ENCODE measurements around the gene CYBA.

Gene CYBA

GRCh38 chr16:88647178-88648070, 3.4 kb downstream of the CYBA start:
- DNase-seq (ENCODE audit: low read depth in 2 of 2) = no peak

GRCh38 chr16:88646345-88647034, 4.4 kb downstream of the CYBA start:
- no peak for DNase-seq (ENCODE audit: low read depth in 2 of 2)

- no peak for DNase-seq (ENCODE audit: low read depth in 2 of 2)
Measured at GRCh38 chr16:88645941-88646340, 4.9 kb downstream of the CYBA start.

- DNase-seq (ENCODE audit: low read depth in 2 of 2) = no peak
Measured at GRCh38 chr16:88645455-88645854, 5.4 kb downstream of the CYBA start.

GRCh38 chr16:88643644-88643932, 7.3 kb downstream of the CYBA start:
- DNase-seq (ENCODE audit: low read depth in 2 of 2) = no peak

- no peak for DNase-seq (ENCODE audit: low read depth in 2 of 2)
Measured at GRCh38 chr16:88642881-88643643, 7.8 kb downstream of the CYBA start.

GRCh38 chr16:88640498-88641247, 10.2 kb downstream of the CYBA start:
- no peak for DNase-seq (ENCODE audit: low read depth in 2 of 2)

- DNase-seq (ENCODE audit: low read depth in 2 of 2) = no peak
Measured at GRCh38 chr16:88640039-88640495, 10.8 kb downstream of the CYBA start.

- DNase-seq (ENCODE audit: low read depth in 2 of 2) = no peak
Measured at GRCh38 chr16:88639231-88640038, 11.4 kb downstream of the CYBA start.

GRCh38 chr16:88638323-88639230, 12.3 kb downstream of the CYBA start, which contains the start of gene IL17C:
IL17C (plus strand) TSS chr16:88638572; CDS start chr16:88638642, 70 bp downstream.
- DNase-seq (ENCODE audit: low read depth in 2 of 2) = no peak

GRCh38 chr16:88636488-88637265, 14.2 kb downstream of the CYBA start:
- no peak for DNase-seq (ENCODE audit: low read depth in 2 of 2)

- no peak for DNase-seq (ENCODE audit: low read depth in 2 of 2)
Measured at GRCh38 chr16:88635671-88636319, 15.1 kb downstream of the CYBA start.

GRCh38 chr16:88634994-88635670, 15.7 kb downstream of the CYBA start:
- DNase-seq (ENCODE audit: low read depth in 2 of 2) = no peak

GRCh38 chr16:88634141-88634993, 16.5 kb downstream of the CYBA start:
- DNase-seq (ENCODE audit: low read depth in 2 of 2) = no peak

- no peak for DNase-seq (ENCODE audit: low read depth in 2 of 2)
Measured at GRCh38 chr16:88633684-88634140, 17.1 kb downstream of the CYBA start.

GRCh38 chr16:88632587-88632930, 18.3 kb downstream of the CYBA start:
- no peak for DNase-seq (ENCODE audit: low read depth in 2 of 2)
